Tibial artery (tissue), 4 donors: ENCODE data around the gene GLIS1.

Experiments
- DNase-seq, 2 donors: peaks; one replicate each; pipeline ENCODE4 v3.0.0-alpha.2; 2019
- H3K27ac ChIP-seq, 2 donors: fragments of 200-600 bp; sonication (generic) in 1 of 2; 1 replicate in 1 of 2; 2 replicates in 1 of 2; pipeline ENCODE4 v1.5.1; 2018 to 2019; ENCODE audit warnings: mild to moderate bottlenecking in 1 of 2
- H3K27me3 ChIP-seq, 2 donors: fragments of 200-600 bp; sonication (generic) in 1 of 2; one replicate each; pipeline versions ENCODE4 v1.5.1 to v1.6.0; 2016 to 2019
- H3K36me3 ChIP-seq, 3 donors: fragments of 200-600 bp; sonication (generic) in 2 of 3; one replicate each; pipeline ENCODE4 v1.5.1; 2016 to 2019; ENCODE audit warnings: mild to moderate bottlenecking in 2 of 3
- H3K4me1 ChIP-seq, 4 donors: fragments of 200-600 bp; sonication (generic) in 2 of 4; 1 replicate in 3 of 4; 2 replicates in 1 of 4; pipeline ENCODE4 v1.5.1; 2016 to 2019
- H3K4me3 ChIP-seq, 2 donors: fragments of 200-600 bp; sonication (generic) in 1 of 2; 1 replicate in 1 of 2; 2 replicates in 1 of 2; pipeline ENCODE4 v1.5.1; 2018 to 2019; ENCODE audit warnings: mild to moderate bottlenecking in 2 of 2
- H3K9me3 ChIP-seq, 3 donors: fragments of 200-600 bp; sonication (generic) in 1 of 3; one replicate each; pipeline ENCODE4 v1.5.1; 2016 to 2019
- intact Hi-C: fragments of 100-400 bp; cut with DNase I; formaldehyde crosslinking; loops from one replicate; pipeline ENCODE4 v1.15.0; 2023; ENCODE audit warnings: low total_unique reads
- TF ChIP-seq, protein P1 (sequence below), 2 experiments: fragments of 200-600 bp in 1 of 2; fragments of 450-650 bp in 1 of 2; IDR thresholded peaks; one replicate each; pipeline ENCODE4 v1.5.1; 2017 to 2019; ENCODE audit warnings: antibody characterized with exemption in 2 of 2, mild to moderate bottlenecking in 1 of 2, moderate library complexity in 1 of 2

Gene GLIS1

DNA sequence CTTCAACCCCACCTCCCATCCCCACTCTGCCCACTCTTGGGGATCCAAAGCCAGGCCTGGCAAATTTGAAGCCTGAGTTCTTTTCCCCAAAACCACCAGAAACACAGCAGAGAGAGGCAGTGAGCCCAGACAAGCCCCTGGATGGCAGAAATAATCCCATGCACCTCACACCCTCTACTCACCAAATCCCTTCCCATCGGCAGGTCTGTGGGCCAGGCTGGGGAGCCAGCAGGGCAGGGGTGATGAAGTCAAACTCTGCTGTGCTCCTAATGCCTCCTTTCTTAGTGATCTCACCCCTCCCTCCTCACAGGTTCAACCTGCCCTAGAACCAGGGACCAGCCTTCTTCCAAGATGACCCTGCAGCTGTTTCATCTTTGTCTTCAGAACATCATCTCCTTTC lies 72.4 kb downstream of the GLIS1 start:
- TF ChIP-seq, protein P1, sequence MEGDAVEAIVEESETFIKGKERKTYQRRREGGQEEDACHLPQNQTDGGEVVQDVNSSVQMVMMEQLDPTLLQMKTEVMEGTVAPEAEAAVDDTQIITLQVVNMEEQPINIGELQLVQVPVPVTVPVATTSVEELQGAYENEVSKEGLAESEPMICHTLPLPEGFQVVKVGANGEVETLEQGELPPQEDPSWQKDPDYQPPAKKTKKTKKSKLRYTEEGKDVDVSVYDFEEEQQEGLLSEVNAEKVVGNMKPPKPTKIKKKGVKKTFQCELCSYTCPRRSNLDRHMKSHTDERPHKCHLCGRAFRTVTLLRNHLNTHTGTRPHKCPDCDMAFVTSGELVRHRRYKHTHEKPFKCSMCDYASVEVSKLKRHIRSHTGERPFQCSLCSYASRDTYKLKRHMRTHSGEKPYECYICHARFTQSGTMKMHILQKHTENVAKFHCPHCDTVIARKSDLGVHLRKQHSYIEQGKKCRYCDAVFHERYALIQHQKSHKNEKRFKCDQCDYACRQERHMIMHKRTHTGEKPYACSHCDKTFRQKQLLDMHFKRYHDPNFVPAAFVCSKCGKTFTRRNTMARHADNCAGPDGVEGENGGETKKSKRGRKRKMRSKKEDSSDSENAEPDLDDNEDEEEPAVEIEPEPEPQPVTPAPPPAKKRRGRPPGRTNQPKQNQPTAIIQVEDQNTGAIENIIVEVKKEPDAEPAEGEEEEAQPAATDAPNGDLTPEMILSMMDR (IDR thresholded peaks at IDR 0.05), result no peak
- Histone ChIP-seq H3K9me3 (no peaks in the 10 kb centered on the region), H3K4me1 (no peaks in the 10 kb centered on the region), H3K36me3 (no peaks in the 10 kb centered on the region), H3K27ac (no peak overlapping the region), H3K27me3 (peaks cover 0 to 6% of the 10 kb centered on the region in 2 donors), H3K4me3 (no peak overlapping the region)
- DNase-seq, result no peak
- intact Hi-C loops, result no loop called here

DNA sequence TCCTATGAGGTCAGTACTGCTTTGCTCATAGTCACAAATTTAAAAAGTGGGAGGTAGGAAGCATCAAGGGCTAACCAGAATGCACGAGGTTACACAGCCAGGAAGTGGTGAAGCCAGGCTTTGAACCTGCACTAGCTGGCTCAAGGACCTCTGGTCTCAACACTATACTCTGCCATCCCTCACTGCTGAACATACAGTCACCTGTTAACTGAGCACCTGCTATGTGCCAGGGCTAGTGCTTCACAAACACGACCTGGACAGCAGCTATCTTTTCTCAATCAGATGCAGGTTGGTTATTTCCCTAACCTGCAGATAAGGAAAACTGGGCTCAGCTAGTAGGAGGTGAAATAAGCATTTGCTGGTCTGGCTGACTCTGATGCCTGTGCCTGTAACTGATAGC lies 73.0 kb downstream of the GLIS1 start:
- intact Hi-C loops, result no loop called here
- TF ChIP-seq, protein P1 (IDR thresholded peaks at IDR 0.05), result no peak
- no peak overlapping the region for H3K27ac ChIP-seq

DNA sequence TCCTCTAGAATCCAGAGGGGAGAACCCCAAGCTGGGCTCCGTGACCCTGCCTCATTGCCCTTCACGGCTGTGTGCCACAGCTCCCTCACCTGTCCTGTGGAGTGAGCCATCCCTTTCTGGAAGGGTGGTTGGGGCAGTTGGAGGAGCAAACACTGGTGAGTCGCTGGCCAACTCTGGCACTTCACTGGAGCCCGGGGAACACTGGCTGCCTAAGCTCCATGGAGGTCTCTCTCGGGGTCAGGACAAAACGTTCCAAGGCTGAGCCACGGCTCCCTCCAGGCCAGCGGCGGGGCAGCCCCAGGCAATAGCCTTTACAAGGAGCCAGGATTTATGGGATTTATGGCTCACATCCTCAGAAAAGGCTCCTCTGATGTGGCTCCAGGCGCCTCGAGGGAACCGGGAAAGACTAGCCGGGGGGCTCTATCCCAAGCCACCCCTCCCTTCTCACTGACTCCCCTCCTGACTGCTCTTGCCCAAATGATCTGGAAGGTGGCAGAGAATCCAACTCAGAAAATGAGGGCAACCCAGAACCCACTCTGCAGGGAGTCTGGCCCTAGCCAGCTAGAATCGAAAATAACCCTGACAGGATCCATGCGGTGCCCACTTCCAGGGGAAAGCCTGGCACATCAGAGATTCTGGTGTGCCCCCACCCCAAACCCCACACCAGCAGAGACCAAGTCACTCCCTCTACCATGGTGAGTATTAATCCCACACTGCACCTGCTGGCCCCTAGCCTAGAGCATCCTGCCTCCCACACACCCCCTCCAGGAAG lies 75.2 kb downstream of the GLIS1 start:
- TF ChIP-seq, protein P1 (IDR thresholded peaks at IDR 0.05), result no peak
- DNase-seq, result no peak
- intact Hi-C loops, result no loop called here

More for the DNA sequence above, 73.0 kb downstream of the GLIS1 start:
- Histone ChIP-seq H3K4me1 (no peaks in the 10 kb centered on the region), H3K27me3 (peaks cover 0 to 11% of the 10 kb centered on the region in 2 donors), H3K9me3 (no peaks in the 10 kb centered on the region), H3K4me3 (no peak overlapping the region), H3K36me3 (no peaks in the 10 kb centered on the region)
- DNase-seq, result no peak

DNA sequence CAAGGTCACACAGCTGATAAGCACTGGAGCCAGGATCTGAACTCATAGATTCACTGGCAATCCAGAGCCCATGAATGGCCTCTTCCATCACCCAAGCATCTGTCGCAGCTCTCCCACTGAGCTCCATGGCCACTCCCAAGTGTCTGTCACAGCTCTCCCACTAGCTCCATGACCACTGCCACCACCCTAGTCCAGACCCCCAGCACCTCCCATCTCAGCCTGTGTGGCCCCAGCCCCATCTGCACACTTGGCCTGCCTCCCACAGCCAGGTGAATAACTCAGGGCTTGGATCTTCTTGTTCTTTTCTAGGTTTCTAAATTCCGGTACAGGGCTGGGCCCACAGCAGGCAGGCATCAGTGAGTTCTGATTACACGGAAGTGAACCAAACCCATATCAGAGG lies 76.0 kb downstream of the GLIS1 start:
- Histone ChIP-seq H3K9me3 (no peaks in the 10 kb centered on the region), H3K4me1 (no peaks in the 10 kb centered on the region), H3K27me3 (peaks cover 0 to 25% of the 10 kb centered on the region in 2 donors), H3K27ac (no peak overlapping the region), H3K4me3 (no peak overlapping the region), H3K36me3 (no peaks in the 10 kb centered on the region)
- DNase-seq, result no peak
- intact Hi-C loops, result no loop called here
- TF ChIP-seq, protein P1 (IDR thresholded peaks at IDR 0.05), result no peak

More for the DNA sequence above, 75.2 kb downstream of the GLIS1 start:
- Histone ChIP-seq H3K36me3 (no peaks in the 10 kb centered on the region), H3K9me3 (no peaks in the 10 kb centered on the region), H3K27ac (no peak overlapping the region), H3K27me3 (peaks cover 0 to 21% of the 10 kb centered on the region in 2 donors), H3K4me3 (no peak overlapping the region), H3K4me1 (no peaks in the 10 kb centered on the region)

DNA sequence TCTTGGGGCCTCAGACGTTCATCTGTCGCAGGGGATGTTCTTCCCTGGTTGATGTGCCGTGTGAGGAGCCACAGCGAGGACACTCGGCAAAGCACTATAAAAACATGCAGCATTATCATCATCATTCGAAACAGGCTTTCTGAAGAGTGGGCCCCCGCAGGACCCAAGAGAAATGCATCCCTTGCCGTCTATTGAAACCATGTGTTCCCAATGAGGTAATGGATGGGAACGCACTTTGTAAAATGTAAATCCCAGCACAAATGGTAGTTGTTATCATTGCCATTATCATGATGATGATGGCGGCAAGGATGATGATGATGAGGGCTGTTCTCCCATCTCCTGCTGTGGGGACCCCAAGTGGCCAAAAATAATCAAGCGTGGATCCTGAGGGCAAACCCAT lies 76.8 kb downstream of the GLIS1 start:
- TF ChIP-seq, protein P1 (IDR thresholded peaks at IDR 0.05), result no peak
- Histone ChIP-seq H3K4me1 (no peaks in the 10 kb centered on the region), H3K36me3 (no peaks in the 10 kb centered on the region), H3K27me3 (peaks cover 0 to 30% of the 10 kb centered on the region in 2 donors), H3K4me3 (no peak overlapping the region), H3K9me3 (no peaks in the 10 kb centered on the region), H3K27ac (no peak overlapping the region)
- intact Hi-C loops, result no loop called here
- DNase-seq, result no peak
